Smooth muscle cell (in vitro differentiated cells): ENCODE data around the gene PEA15. TPM values are rescaled to one million over a fixed set of nuclear protein-coding genes. Genes with fewer than 3 reads are reported as not detected.
A peak's percentile ranks its signal among the peaks of the same experiment; 100 is the strongest.

Source experiments
- DNase-seq: peaks from one replicate; lab custom pipeline; 2025; ENCODE audit not compliant: unreplicated experiment; lab: John Stamatoyannopoulos, UW
- H2AFZ ChIP-seq: fragments of 200-600 bp; sonication (generic); 2 replicates; pipeline ENCODE4 v1.6.0; 2016; ENCODE audit warnings: antibody characterized with exemption, low read depth, mild to moderate bottlenecking
- H3F3A ChIP-seq: fragments of 200-600 bp; sonication (generic); 2 replicates; pipeline ENCODE4 v1.6.0; 2017; ENCODE audit warnings: antibody characterized with exemption, low read depth
- H3K27ac ChIP-seq: fragments of 200-600 bp; sonication (generic); 2 replicates; pipeline ENCODE4 v1.5.1; 2016; ENCODE audit warnings: low read depth, mild to moderate bottlenecking
- H3K27me3 ChIP-seq: fragments of 200-600 bp; sonication (generic); 2 replicates; pipeline ENCODE4 v1.6.1; 2016; ENCODE audit warnings: low read depth, mild to moderate bottlenecking
- H3K36me3 ChIP-seq: fragments of 200-600 bp; sonication (generic); 2 replicates; pipeline ENCODE4 v1.5.1; 2016; ENCODE audit warnings: low read depth
- H3K4me1 ChIP-seq: fragments of 200-600 bp; sonication (generic); 2 replicates; pipeline ENCODE4 v1.5.1; 2016; ENCODE audit warnings: low read depth
- H3K4me2 ChIP-seq: fragments of 200-600 bp; sonication (generic); 2 replicates; pipeline ENCODE4 v1.6.0; 2016; ENCODE audit warnings: mild to moderate bottlenecking
- H3K4me3 ChIP-seq: fragments of 200-600 bp; sonication (generic); 2 replicates; pipeline ENCODE4 v1.5.1; 2016; ENCODE audit warnings: mild to moderate bottlenecking
- H3K79me2 ChIP-seq: fragments of 200-600 bp; sonication (generic); 2 replicates; pipeline ENCODE4 v1.6.0; 2016; ENCODE audit warnings: low read depth, mild to moderate bottlenecking
- H3K9ac ChIP-seq: fragments of 200-600 bp; sonication (generic); 2 replicates; pipeline ENCODE4 v1.6.0; 2016; ENCODE audit warnings: low read depth
- H3K9me3 ChIP-seq: fragments of 200-600 bp; sonication (generic); replicated peaks from 2 replicates; pipeline ENCODE4 v1.5.1; 2016; ENCODE audit warnings: low read depth
- H4K20me1 ChIP-seq: fragments of 200-600 bp; sonication (generic); 2 replicates; pipeline ENCODE4 v1.6.0; 2016; ENCODE audit warnings: low read depth
- CTCF ChIP-seq: fragments of 200-600 bp; sonication (generic); IDR thresholded peaks from 2 replicates; pipeline ENCODE4 v1.5.1; 2017; ENCODE audit warnings: borderline replicate concordance, mild to moderate bottlenecking, antibody characterized with exemption; ENCODE audit not compliant: insufficient read depth, poor library complexity, severe bottlenecking
- WGBS: methylation state at CpG from one replicate; pipeline ENCODE4 v1.1.7; 2016; ENCODE audit warnings: low lambda C conversion rate; 5-methylcytosine and 5-hydroxymethylcytosine counted together
- polyA plus RNA-seq: library from polyadenylated mRNA; unstranded; fragments of >200 nt; fragmentation: Nextera tagmentation; extraction: Ambion mirVana; gene quantifications from 2 replicates; pipeline ENCODE4 v1.2.1, GENCODE V29; 2016
- total RNA-seq: library from RNA; depleted of rRNA; stranded (reverse); fragments of >200 nt; gene quantifications from 2 replicates; pipeline ENCODE4 v1.2.3, GENCODE V29; 2014

Gene PEA15
- total and polyA plus RNA-seq, 2 experiments from 2014 or later = 73.1 to 115 TPM

- DNase-seq = no peak
- H3K27me3 ChIP-seq = no peaks in the 10 kb centered on the region
- no peak overlapping the region for H3K4me3 ChIP-seq
- H3F3A ChIP-seq = no peaks in the 10 kb centered on the region
- peak overlapping the region; percentile 8 for H2AFZ ChIP-seq
- H3K9me3 ChIP-seq = no peaks in the 10 kb centered on the region
- WGBS = 60% methylated on average over 13 of the region's 13 CpGs
- no peak overlapping the region for H3K27ac ChIP-seq
- H3K79me2 ChIP-seq = no peaks in the 10 kb centered on the region
- no peaks in the 10 kb centered on the region for H3K36me3 ChIP-seq
- H4K20me1 ChIP-seq = no peaks in the 10 kb centered on the region
- no peak for TF ChIP-seq CTCF
- no peak overlapping the region for H3K9ac ChIP-seq
- H3K4me2 ChIP-seq = no peak overlapping the region
- peaks cover 26% of the 10 kb centered on the region for H3K4me1 ChIP-seq
These were observed 36.4 kb upstream of the PEA15 start for GRCh38 chr1:160168609-160169369.

GRCh38 chr1:160169553-160170399 is 35.4 kb upstream of the PEA15 start:
- 60% methylated on average over 15 of the region's 15 CpGs for WGBS
- Histone ChIP-seq H3K27ac (no peak overlapping the region), H3K9me3 (no peaks in the 10 kb centered on the region), H2AFZ (peak overlapping the region; percentile 8), H3K4me2 (no peak overlapping the region), H3K79me2 (no peaks in the 10 kb centered on the region), H3K4me1 (peaks cover 26% of the 10 kb centered on the region), H3K36me3 (no peaks in the 10 kb centered on the region), H3K27me3 (no peaks in the 10 kb centered on the region), H3K9ac (no peak overlapping the region), H3K4me3 (no peak overlapping the region), H4K20me1 (no peaks in the 10 kb centered on the region), H3F3A (no peaks in the 10 kb centered on the region)
- DNase-seq = no peak
- no peak for TF ChIP-seq CTCF

- no peak for TF ChIP-seq CTCF
- H3K9ac ChIP-seq = no peak overlapping the region
- no peaks in the 10 kb centered on the region for H4K20me1 ChIP-seq
- H3K27ac ChIP-seq = no peak overlapping the region
- no peaks in the 10 kb centered on the region for H3F3A ChIP-seq
- no peaks in the 10 kb centered on the region for H3K27me3 ChIP-seq
- no peak overlapping the region for H3K4me3 ChIP-seq
- H3K4me1 ChIP-seq = peaks cover 27% of the 10 kb centered on the region
- no peaks in the 10 kb centered on the region for H3K36me3 ChIP-seq
- H3K9me3 ChIP-seq = no peaks in the 10 kb centered on the region
- WGBS = 76% methylated on average over 4 of the region's 4 CpGs
- H3K79me2 ChIP-seq = no peaks in the 10 kb centered on the region
- no peak overlapping the region for H3K4me2 ChIP-seq
- no peak overlapping the region for H2AFZ ChIP-seq
- DNase-seq = no peak
These were observed 33.8 kb upstream of the PEA15 start for GRCh38 chr1:160171354-160171753.
